Vagina (tissue), 2 donors: Measurements from ENCODE around the gene MYO10. TPM values are rescaled to one million over a fixed set of nuclear protein-coding genes. Genes with fewer than 3 reads are reported as not detected.
A peak's percentile ranks its signal among the peaks of the same experiment; 100 is the strongest.

ENCODE experiments used
- DNase-seq, 2 donors: peaks; one replicate each; pipeline ENCODE4 v3.0.0-alpha.2; 2017; ENCODE audit errors: extremely low spot score in 2 of 2
- H3K27ac ChIP-seq: fragments of 200-600 bp; sonication (generic); one replicate; pipeline ENCODE4 v1.5.1; 2019
- H3K27me3 ChIP-seq: fragments of 200-600 bp; sonication (generic); one replicate; pipeline ENCODE4 v1.5.1; 2019
- H3K36me3 ChIP-seq, 2 donors: fragments of 200-600 bp; sonication (generic); one replicate each; pipeline ENCODE4 v1.5.1; 2017 to 2019
- H3K4me1 ChIP-seq: fragments of 200-600 bp; sonication (generic); one replicate; pipeline ENCODE4 v1.5.1; 2019
- H3K4me3 ChIP-seq, 2 donors: fragments of 200-600 bp; sonication (generic); 1 replicate in 1 of 2; 2 replicates in 1 of 2; pipeline ENCODE4 v1.5.1; 2016 to 2019
- H3K9me3 ChIP-seq: fragments of 200-600 bp; sonication (generic); one replicate; pipeline ENCODE4 v1.5.1; 2019
- CTCF ChIP-seq, 3 experiments: fragments of 450-650 bp in 2 of 3; fragments of 200-600 bp in 1 of 3; sonication (generic) in 1 of 3; IDR thresholded peaks; one replicate each; pipeline ENCODE4 v1.5.1; 2017 to 2019; ENCODE audit warnings: antibody characterized with exemption in 3 of 3, mild to moderate bottlenecking in 2 of 3, moderate library complexity in 2 of 3
- POLR2A ChIP-seq, 2 donors: fragments of 450-650 bp; IDR thresholded peaks; one replicate each; pipeline ENCODE4 v1.6.1; 2017; ENCODE audit warnings: antibody characterized with exemption in 2 of 2, mild to moderate bottlenecking in 2 of 2, moderate library complexity in 2 of 2
- POLR2AphosphoS5 ChIP-seq, 2 donors: sonication (generic); formaldehyde crosslinking; IDR thresholded peaks; one replicate each; pipeline ENCODE4 v1.9.0; 2017; ENCODE audit warnings: antibody characterized with exemption in 2 of 2, mild to moderate bottlenecking in 2 of 2, low read depth in 1 of 2; ENCODE audit not compliant: insufficient read depth in 1 of 2
- intact Hi-C: fragments of 100-400 bp; cut with DNase I; formaldehyde crosslinking; loops from one replicate; pipeline ENCODE4 v1.15.1; 2023
- total RNA-seq: library from RNA; depleted of rRNA; stranded (reverse); fragments of >200 nt; gene quantifications from one replicate; pipeline ENCODE4 v1.2.3, GENCODE V29; 2016

The MYO10 gene
- total RNA-seq, 1 donor from 2014 or later, result 22.1 TPM

GRCh38 chr5:16826379-16827125, 109.5 kb downstream of the MYO10 start:
- Histone ChIP-seq H3K27ac (no peak overlapping the region), H3K27me3 (no peaks in the 10 kb centered on the region), H3K4me1 (no peaks in the 10 kb centered on the region), H3K36me3 (no peaks in the 10 kb centered on the region), H3K4me3 (no peak overlapping the region), H3K9me3 (no peaks in the 10 kb centered on the region)
- DNase-seq, result no peak
- no peak for TF ChIP-seq POLR2AphosphoS5 (IDR thresholded peaks at IDR 0.05; ENCODE audit: insufficient read depth in 1 of 2, low read depth in 1 of 2)
- TF ChIP-seq CTCF (IDR thresholded peaks at IDR 0.05), result no peak
- TF ChIP-seq POLR2A (IDR thresholded peaks at IDR 0.05), result no peak
- intact Hi-C loops, result no loop called here

- intact Hi-C loops, result no loop called here
- H3K27me3 ChIP-seq, result no peaks in the 10 kb centered on the region
- H3K9me3 ChIP-seq, result no peaks in the 10 kb centered on the region
- peak overlapping the region; percentile 27 for H3K27ac ChIP-seq
- TF ChIP-seq POLR2A (IDR thresholded peaks at IDR 0.05) (no peak), CTCF (IDR thresholded peaks at IDR 0.05) (no peak), POLR2AphosphoS5 (IDR thresholded peaks at IDR 0.05; ENCODE audit: insufficient read depth in 1 of 2, low read depth in 1 of 2) (no peak)
- no peaks in the 10 kb centered on the region for H3K36me3 ChIP-seq
- no peak overlapping the region for H3K4me3 ChIP-seq
- peaks cover 13% of the 10 kb centered on the region for H3K4me1 ChIP-seq
- no peak for DNase-seq
These were observed 116.4 kb downstream of the MYO10 start for GRCh38 chr5:16819522-16820167.

GRCh38 chr5:16815432-16815831, 120.7 kb downstream of the MYO10 start:
- Histone ChIP-seq H3K36me3 (no peaks in the 10 kb centered on the region), H3K9me3 (no peaks in the 10 kb centered on the region), H3K4me1 (peaks cover 13% of the 10 kb centered on the region), H3K27me3 (no peaks in the 10 kb centered on the region), H3K27ac (no peak overlapping the region), H3K4me3 (no peak overlapping the region)
- TF ChIP-seq POLR2AphosphoS5 (IDR thresholded peaks at IDR 0.05; ENCODE audit: insufficient read depth in 1 of 2, low read depth in 1 of 2) (no peak), POLR2A (IDR thresholded peaks at IDR 0.05) (no peak), CTCF (IDR thresholded peaks at IDR 0.05) (no peak)
- intact Hi-C loops, result no loop called here
- no peak for DNase-seq

- no peak for DNase-seq
- H3K9me3 ChIP-seq, result no peaks in the 10 kb centered on the region
- H3K27ac ChIP-seq, result no peak overlapping the region
- intact Hi-C loops, result no loop called here
- no peaks in the 10 kb centered on the region for H3K4me1 ChIP-seq
- no peaks in the 10 kb centered on the region for H3K36me3 ChIP-seq
- TF ChIP-seq POLR2AphosphoS5 (IDR thresholded peaks at IDR 0.05; ENCODE audit: insufficient read depth in 1 of 2, low read depth in 1 of 2) (no peak), POLR2A (IDR thresholded peaks at IDR 0.05) (no peak), CTCF (IDR thresholded peaks at IDR 0.05) (no peak)
- H3K4me3 ChIP-seq, result no peak overlapping the region
- no peaks in the 10 kb centered on the region for H3K27me3 ChIP-seq
These were observed 123.2 kb downstream of the MYO10 start for GRCh38 chr5:16812911-16813310.

- no peaks in the 10 kb centered on the region for H3K9me3 ChIP-seq
- no peak overlapping the region for H3K4me3 ChIP-seq
- H3K4me1 ChIP-seq, result no peaks in the 10 kb centered on the region
- TF ChIP-seq POLR2AphosphoS5 (IDR thresholded peaks at IDR 0.05; ENCODE audit: insufficient read depth in 1 of 2, low read depth in 1 of 2), result no peak
- TF ChIP-seq CTCF (IDR thresholded peaks at IDR 0.05), result no peak
- no peak for TF ChIP-seq POLR2A (IDR thresholded peaks at IDR 0.05)
- no peak overlapping the region for H3K27ac ChIP-seq
- H3K36me3 ChIP-seq, result no peaks in the 10 kb centered on the region
- no peak for DNase-seq
- intact Hi-C loops, result no loop called here
- no peaks in the 10 kb centered on the region for H3K27me3 ChIP-seq
These were observed 123.6 kb downstream of the MYO10 start for GRCh38 chr5:16812448-16812847.
